NCI-H446 treated with DMSO at 0.1 percent for 48 hours (cell line): ENCODE data around the gene COL11A2.

ENCODE experiments used
- DNase-seq: peaks from one replicate; lab custom pipeline; 2025; lab: John Stamatoyannopoulos, UW

Gene COL11A2

GRCh38 chr6:33171880-33172687, 20.2 kb downstream of the COL11A2 start:
- no peak for DNase-seq

- DNase-seq, result no peak
These were observed 21.0 kb downstream of the COL11A2 start for GRCh38 chr6:33171016-33171879.

DNA sequence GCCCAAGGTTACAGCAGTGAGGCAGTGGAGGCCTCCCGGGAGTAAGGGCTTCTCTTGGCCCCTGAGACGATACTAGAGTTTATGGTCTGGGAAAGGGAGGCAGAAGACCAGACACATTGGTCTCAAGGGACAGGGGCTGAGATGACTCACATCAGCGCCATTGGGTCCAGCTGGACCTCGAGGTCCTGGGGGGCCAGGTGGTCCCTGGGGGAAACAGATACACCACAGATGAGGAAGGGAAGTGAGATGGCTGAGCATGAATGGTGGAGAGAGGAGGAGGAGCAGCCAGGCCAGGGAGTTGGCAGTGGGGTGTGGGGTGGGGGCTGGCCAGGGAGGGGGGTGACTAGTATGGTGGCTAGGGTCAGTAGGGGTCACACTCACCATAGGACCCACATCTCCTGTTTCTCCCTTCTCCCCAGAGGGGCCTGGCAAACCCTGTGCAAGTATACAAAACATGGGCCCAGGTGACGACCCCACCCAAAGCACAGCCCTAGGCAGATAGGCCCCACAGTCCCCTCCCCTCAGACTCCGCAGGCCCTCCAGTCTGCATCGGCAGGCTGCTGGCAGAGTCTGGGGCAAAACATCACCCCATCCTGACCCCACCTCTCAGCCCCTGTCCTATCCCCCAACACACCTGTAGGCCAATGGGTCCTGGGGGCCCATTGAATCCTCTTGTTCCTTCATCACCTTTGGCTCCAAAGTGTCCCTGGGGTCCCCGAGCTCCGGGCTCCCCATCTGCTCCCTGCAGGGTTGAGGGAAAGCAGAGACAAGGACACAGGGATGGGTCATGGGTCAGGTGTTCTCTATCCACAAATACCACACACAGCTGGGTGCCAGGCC, 21.9 kb downstream of the COL11A2 start:
- no peak for DNase-seq

- no peak for DNase-seq
These were observed 22.7 kb downstream of the COL11A2 start for GRCh38 chr6:33169291-33170175.

GRCh38 chr6:33168639-33169038, 23.6 kb downstream of the COL11A2 start:
- no peak for DNase-seq

GRCh38 chr6:33168284-33168601, 24.0 kb downstream of the COL11A2 start:
- DNase-seq, result no peak

DNA sequence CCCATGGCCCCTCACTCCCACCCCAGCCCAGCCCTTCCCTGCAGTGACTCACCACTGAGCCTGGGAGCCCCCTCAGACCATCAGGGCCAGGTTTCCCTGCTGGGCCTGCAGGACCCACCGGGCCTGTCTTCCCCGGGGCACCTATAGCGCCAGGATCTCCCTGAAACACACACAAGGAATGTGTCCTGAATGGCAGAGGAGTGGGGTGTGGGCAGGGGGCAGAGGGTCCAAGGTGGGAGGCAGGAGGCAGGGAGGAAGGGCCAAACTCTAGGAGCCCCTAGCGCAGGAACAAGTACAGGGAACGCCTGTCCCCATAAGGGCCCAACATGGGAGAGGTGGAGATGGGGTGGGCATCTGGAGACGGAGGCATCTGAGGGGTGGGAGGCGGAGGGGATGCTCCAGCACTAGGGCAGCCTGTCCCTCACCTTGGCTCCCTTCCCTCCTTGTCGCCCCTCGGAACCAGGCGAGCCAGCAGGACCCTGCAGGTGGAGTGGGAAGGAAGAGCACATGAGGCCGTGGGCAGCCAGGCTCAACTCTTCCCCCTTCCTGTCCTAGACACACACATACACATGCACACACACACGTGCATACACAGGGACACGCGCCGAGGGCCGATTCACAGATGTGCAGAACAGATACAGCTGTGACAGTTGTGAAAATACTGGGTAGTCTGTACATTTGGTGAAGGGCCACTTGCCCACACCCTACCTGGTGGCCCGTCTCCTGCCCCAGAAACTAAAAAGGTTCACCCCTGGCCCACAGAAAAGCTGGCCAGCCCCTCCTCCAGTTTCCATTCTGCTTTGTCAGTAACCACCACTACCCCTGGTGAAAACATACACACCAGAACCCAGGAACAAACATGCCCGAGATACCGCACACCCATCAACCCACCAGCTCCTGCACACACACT, 24.6 kb downstream of the COL11A2 start:
- no peak for DNase-seq

- DNase-seq, result no peak
These were observed 25.5 kb downstream of the COL11A2 start for GRCh38 chr6:33166811-33167210.

- DNase-seq, result no peak
These were observed 25.9 kb downstream of the COL11A2 start for GRCh38 chr6:33166363-33166762.

DNA sequence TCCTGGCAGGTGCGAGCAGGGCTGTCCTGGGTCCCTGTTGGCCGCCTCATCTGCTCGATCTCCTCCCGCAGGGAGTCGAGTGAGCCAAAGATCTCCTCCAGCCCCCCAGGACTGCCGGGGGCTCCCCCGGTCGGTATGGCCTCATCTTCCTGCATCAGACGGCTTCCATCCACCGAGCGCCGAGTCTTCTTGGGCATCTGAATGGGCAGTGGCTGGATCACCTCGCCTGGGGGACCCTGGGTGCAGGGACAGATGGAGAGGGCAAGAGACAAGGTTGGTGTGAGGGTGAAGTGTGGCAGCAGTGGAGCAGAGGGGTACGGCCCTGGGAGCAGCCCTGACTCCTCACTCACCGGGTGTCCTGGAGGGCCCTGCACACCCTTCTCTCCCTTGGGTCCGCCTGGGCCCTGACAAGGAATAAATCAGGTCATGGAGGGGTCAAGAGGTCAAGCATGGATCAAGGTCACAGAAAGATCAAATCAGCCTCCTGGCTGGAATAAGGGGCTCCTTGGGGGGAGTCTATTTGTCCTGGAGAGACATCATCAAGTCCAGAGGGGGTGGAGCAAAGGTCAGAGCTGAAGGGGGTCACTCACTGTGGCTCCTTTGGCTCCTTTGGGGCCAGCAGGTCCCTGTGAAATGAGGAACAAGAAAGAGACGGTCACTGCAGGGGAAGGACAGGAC, 26.5 kb downstream of the COL11A2 start:
- no peak for DNase-seq

DNA sequence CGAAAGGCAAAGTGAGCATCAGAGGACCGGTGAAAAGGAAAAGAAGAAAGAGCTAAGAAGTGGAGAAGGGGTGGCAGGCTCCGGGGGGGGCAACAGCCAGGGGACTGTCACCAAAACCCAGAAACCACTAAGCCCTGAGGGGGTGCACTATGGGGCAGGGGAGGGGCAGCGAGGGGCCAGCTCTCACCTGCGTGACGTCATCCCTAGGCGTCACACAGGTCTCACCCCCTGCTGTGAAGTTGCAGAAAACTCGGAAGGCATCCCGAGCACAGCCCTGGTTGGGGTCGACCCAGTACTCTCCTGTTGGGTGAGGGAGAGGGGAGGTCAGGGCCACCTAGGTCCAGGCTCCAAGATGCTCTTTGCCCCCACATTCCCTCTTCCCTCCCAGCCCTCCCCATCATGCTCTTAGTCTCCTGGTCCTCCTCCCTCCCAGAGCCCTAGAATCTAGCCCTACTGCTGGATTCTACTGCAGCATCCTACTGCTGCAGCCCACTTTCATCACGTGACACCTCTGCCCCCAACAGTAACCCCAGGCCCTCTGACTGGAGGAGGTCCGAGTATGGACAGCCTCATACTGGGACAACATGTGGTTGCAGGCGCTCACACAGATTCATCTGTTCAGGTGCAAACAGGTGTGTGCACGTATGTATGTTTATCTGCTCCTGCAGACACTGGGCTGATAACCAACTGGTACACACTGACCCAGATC, 27.4 kb downstream of the COL11A2 start:
- DNase-seq, result no peak

DNA sequence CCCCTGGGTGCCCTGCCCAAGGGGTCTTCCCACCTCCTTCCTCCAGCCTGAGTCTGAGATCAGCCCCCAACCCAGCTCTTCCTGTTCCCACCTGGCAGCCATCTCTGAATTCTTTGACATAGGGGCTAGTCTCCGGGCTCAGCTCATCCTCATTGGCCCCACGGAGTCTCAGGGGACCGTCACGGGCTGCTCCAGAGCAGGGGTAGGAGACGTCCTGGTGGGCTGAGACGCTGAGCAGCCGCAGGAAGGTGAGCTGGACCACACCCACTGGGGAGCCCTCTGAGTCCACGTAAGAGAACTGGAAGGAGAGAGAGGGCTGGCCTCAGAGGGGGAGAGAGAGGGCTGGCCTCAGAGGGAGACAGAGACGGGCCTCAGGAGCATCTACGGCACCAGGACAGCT, 28.1 kb downstream of the COL11A2 start:
- DNase-seq, result no peak

DNA sequence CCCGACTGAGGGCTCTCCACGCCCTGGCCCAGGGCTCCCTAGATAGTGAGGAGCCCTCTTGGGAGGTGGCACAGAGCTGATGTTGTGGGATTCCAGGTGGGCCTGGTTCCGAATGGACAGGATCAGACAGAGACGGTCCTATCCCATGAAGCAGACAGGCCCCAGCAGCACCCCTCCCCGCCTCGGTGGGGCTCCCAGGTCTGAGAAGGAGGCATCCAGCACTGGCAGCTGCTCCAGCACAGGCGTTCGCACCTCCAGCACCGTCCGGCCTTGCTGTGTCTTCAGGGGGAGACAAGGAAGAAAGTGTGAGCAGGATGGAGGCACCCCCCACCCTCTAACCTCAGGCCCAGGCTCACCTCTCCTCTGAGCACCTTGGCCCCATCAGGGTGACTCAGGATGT, 28.7 kb downstream of the COL11A2 start:
- no peak for DNase-seq

GRCh38 chr6:33161354-33162331, 30.6 kb downstream of the COL11A2 start:
- DNase-seq, result peak; percentile 31

DNA sequence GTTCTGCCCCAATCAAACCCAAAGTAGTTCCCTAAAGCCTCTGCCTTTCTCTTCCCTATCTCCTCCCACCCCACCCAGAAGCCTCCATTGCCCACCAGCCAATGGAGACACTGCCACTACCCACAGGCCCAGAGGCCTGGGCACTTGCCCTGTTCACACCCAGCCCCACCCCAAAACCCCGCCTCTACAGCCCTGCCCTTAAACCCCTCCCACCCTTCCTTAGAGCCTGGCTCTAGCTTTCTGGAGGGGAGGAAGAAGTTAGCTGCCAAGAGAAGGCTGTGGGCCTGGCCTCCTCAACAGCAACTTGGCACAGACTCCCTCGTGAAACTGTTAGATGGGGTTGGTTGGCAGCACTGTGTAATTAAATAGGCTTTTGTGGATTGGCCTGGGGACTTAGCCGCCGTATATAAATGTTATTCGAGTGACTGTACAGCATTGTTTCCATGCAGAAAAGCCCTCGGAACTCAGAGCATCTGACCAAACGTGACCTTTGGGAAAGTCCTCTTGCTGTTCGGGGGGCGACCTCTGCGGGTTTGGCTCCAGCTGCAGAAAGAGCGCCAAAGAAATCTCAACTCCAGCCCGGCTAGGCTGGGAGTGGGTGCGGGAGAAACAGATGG, 31.4 kb downstream of the COL11A2 start:
- DNase-seq, result peak; percentile 97

DNA sequence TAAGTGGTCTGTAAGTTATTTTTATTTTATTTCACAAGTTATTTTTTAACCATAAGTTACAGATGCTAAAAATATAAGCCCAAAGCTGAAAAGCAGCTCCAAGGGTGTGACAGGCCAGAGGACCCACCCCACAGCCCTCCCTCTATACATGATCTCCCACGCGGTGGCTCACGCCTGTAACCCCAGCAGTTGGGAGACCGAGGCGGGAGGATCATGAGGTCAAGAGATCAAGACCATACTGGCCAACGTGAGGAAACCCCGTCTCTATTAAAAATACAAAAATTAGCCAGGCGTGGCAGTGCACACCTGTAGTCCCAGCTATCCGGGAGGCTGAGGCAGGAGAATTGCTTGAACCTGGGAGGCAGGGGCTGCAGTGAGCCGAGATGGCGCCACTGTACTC, 32.2 kb downstream of the COL11A2 start:
- no peak for DNase-seq

DNA sequence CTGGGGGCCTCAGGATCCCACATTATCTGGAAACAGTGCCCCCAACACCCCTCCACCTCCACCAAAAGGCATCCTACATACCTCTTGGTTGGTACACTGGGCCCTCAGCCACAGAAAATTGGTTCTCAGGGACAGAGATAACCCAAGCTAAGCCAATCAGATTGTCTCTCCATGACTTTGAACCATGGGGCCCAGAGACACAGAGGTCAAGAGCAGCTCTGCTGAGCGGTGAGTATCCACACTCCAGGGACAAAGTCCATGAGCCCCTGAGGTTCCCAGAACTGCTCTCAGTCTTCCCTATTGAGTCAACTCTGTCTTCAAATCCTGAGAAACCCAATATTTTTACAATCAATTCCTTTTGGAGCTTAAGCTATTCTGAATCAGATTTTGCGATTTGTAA, 35.3 kb downstream of the COL11A2 start:
- no peak for DNase-seq
